Osteoblast (primary cell): ENCODE results near the gene CRIP2. TPM values are rescaled to one million over a fixed set of nuclear protein-coding genes. Genes with fewer than 3 reads are reported as not detected.

Experiments used
- DNase-seq: peaks from one replicate; pipeline ENCODE4 v3.0.0; 2011; ENCODE audit warnings: low spot score, mixed read lengths; ENCODE audit not compliant: insufficient read length; ENCODE audit errors: missing footprints
- H2AFZ ChIP-seq: 2 replicates; pipeline ENCODE4 v1.6.0; 2011; ENCODE audit warnings: mild to moderate bottlenecking, low read length
- H3K27ac ChIP-seq: 2 replicates; pipeline ENCODE4 v1.5.1; 2011; ENCODE audit warnings: mild to moderate bottlenecking, low read depth, low read length, moderate library complexity
- H3K27me3 ChIP-seq: 2 replicates; pipeline ENCODE4 v1.6.0; 2012; ENCODE audit warnings: mild to moderate bottlenecking, control low read depth, inconsistent platforms, low read length, moderate library complexity; ENCODE audit not compliant: insufficient read depth
- H3K36me3 ChIP-seq: 2 replicates; pipeline ENCODE4 v1.5.1; 2011; ENCODE audit warnings: mild to moderate bottlenecking, low read length, control low read depth, moderate library complexity; ENCODE audit not compliant: insufficient read depth
- H3K4me1 ChIP-seq: 2 replicates; pipeline ENCODE4 v1.5.1; 2011; ENCODE audit warnings: mild to moderate bottlenecking, low read length, control low read depth, moderate library complexity; ENCODE audit not compliant: insufficient read depth
- H3K4me2 ChIP-seq: 2 replicates; pipeline ENCODE4 v1.6.0; 2011; ENCODE audit warnings: mild to moderate bottlenecking, low read length; ENCODE audit not compliant: insufficient read depth
- H3K4me3 ChIP-seq: fragments of 200-600 bp; sonication (generic); 3 replicates; pipeline ENCODE4 v1.5.1; 2012; ENCODE audit warnings: mild to moderate bottlenecking, low read length, inconsistent platforms; ENCODE audit not compliant: insufficient read depth
- H3K79me2 ChIP-seq: 2 replicates; pipeline ENCODE4 v1.6.0; 2012; ENCODE audit warnings: mild to moderate bottlenecking, low read length, control low read depth, inconsistent platforms; ENCODE audit not compliant: insufficient read depth
- H3K9me3 ChIP-seq: 2 replicates; pipeline ENCODE4 v1.5.1; 2011; ENCODE audit warnings: low read depth, low read length, control low read depth
- H4K20me1 ChIP-seq: 2 replicates; pipeline ENCODE4 v1.6.0; 2012; ENCODE audit warnings: mild to moderate bottlenecking, low read length, control low read depth; ENCODE audit not compliant: insufficient read depth
- total RNA-seq: library from RNA; depleted of rRNA; stranded (reverse); fragments of >200 nt; gene quantifications from 2 replicates; pipeline ENCODE4 v1.2.3, GENCODE V29; 2012
- TF ChIP-seq, protein P1 (sequence below): IDR thresholded peaks from 2 replicates; pipeline ENCODE4 v1.5.1; 2011; ENCODE audit warnings: mild to moderate bottlenecking, low read depth, low read length, moderate library complexity; ENCODE audit errors: extremely low read depth

The CRIP2 gene
- total RNA-seq, 1 donor, result 43.8 TPM

DNA sequence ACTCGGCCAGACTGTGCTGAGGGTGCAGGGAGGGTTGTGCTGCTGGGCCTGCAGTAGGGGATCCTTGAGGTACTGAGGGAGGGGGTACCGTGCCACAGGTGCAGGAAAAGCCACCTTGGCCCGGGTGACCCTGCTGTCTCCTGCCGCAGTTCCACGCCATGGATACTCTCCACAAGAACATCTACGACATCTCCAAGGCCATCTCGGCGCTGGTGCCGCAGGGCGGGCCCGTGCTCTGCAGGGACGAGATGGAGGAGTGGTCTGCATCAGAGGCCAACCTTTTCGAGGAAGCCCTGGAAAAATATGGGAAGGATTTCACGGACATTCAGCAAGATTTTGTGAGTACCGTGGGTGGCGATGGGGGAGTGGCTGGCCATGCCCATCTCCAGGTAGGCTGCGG, 14.0 kb upstream of the CRIP2 start:
- Histone ChIP-seq H4K20me1 (no peaks in the 10 kb centered on the region), H3K9me3 (no peaks in the 10 kb centered on the region), H2AFZ (no peak overlapping the region), H3K27ac (no peak overlapping the region), H3K27me3 (no peaks in the 10 kb centered on the region), H3K36me3 (peaks cover 23% of the 10 kb centered on the region), H3K79me2 (no peaks in the 10 kb centered on the region), H3K4me3 (no peak overlapping the region), H3K4me2 (no peak overlapping the region), H3K4me1 (no peaks in the 10 kb centered on the region)
- TF ChIP-seq, protein P1, sequence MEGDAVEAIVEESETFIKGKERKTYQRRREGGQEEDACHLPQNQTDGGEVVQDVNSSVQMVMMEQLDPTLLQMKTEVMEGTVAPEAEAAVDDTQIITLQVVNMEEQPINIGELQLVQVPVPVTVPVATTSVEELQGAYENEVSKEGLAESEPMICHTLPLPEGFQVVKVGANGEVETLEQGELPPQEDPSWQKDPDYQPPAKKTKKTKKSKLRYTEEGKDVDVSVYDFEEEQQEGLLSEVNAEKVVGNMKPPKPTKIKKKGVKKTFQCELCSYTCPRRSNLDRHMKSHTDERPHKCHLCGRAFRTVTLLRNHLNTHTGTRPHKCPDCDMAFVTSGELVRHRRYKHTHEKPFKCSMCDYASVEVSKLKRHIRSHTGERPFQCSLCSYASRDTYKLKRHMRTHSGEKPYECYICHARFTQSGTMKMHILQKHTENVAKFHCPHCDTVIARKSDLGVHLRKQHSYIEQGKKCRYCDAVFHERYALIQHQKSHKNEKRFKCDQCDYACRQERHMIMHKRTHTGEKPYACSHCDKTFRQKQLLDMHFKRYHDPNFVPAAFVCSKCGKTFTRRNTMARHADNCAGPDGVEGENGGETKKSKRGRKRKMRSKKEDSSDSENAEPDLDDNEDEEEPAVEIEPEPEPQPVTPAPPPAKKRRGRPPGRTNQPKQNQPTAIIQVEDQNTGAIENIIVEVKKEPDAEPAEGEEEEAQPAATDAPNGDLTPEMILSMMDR, result no peak
- DNase-seq, result no peak

DNA sequence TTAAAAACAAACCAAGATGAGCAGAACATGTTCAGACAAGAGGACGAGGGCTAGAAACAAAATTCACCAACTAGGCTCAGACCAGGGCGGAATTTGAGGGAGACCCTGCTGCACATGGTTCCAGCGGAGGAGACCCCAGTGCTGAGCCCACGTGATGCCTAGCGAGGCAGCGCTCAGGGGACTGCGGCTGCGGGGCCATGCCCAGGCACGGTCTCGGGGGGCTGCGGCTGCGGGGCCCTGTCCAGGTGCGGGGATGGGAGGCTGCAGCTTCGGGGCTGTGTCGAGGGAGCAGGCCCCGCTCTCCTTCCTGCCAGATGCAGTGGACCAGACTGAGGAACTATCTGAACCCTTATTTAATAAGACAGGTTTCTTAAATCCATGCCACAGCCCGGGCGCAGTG, 12.7 kb upstream of the CRIP2 start:
- DNase-seq, result no peak
- Histone ChIP-seq H3K4me2 (no peak overlapping the region), H3K27me3 (no peaks in the 10 kb centered on the region), H3K4me1 (no peaks in the 10 kb centered on the region), H3K36me3 (peaks cover 20% of the 10 kb centered on the region), H3K9me3 (no peaks in the 10 kb centered on the region), H4K20me1 (no peaks in the 10 kb centered on the region), H2AFZ (no peak overlapping the region), H3K27ac (no peak overlapping the region), H3K4me3 (no peak overlapping the region), H3K79me2 (no peaks in the 10 kb centered on the region)
- TF ChIP-seq, protein P1, result no peak

DNA sequence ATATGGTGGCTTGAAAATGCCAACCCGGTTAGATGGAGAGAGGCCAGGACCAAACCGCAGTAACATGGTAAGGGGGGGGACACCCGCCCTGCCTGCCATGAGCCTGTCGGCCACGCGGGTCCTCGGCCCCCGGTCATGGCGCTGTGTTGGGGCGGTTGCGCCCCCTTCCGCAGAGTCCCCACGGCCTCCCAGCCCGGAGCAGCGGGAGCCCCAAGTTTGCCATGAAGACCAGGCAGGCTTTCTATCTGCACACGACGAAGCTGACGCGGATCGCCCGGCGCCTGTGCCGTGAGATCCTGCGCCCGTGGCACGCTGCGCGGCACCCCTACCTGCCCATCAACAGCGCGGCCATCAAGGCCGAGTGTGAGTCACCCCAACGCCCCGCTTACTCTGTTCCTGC, 10.1 kb upstream of the CRIP2 start:
- DNase-seq, result no peak
- peaks cover 5% of the 10 kb centered on the region for H4K20me1 ChIP-seq
- no peak overlapping the region for H3K4me2 ChIP-seq
- no peak overlapping the region for H3K27ac ChIP-seq
- peaks cover 34% of the 10 kb centered on the region for H3K36me3 ChIP-seq
- H3K9me3 ChIP-seq, result no peaks in the 10 kb centered on the region
- no peaks in the 10 kb centered on the region for H3K4me1 ChIP-seq
- no peaks in the 10 kb centered on the region for H3K79me2 ChIP-seq
- H3K27me3 ChIP-seq, result no peaks in the 10 kb centered on the region
- H2AFZ ChIP-seq, result no peak overlapping the region
- H3K4me3 ChIP-seq, result no peak overlapping the region
- TF ChIP-seq, protein P1, result no peak

DNA sequence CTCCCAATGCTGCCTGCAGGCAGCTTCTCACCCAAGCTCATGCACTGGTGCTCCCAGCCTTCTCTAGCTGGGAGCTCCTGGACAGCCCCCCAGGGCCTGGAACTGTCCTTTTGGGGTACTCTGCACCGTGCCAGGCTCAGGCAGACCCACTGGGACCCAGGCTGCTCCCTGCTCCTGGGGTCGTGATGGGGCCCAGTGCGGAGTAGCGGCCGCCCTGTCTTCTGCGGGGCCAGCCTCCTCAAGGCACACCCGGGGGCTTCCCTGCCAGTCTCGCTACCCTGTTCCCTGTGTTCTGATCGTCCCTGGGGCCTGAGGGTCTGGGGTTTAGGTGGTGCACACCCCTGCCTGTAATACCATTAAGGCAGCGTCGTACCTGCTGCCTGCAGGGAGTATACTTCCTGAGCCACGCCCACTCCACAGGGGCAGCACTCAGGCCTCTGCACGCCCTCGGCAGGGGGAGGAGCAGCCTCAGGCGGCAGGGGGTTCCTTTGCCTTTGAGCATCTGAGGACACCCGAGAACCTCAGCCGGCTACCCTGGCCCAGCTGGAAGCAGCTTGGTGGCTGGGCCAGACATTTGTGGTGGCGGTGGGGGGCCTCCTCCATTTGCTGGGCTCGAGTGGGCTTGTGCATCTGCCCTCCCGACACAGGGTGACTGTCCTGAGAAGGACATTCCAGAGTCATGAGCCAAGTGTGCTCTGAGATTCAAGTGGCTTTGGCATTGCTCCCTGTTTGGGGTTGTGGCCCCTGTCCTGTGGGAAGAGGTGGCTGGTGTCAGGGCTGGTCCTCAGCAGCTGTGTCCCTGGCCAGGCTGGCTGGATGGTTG, 9.2 kb upstream of the CRIP2 start:
- Histone ChIP-seq H2AFZ (no peak overlapping the region), H3K27me3 (no peaks in the 10 kb centered on the region), H3K4me2 (no peak overlapping the region), H3K4me1 (no peaks in the 10 kb centered on the region), H3K36me3 (peaks cover 32% of the 10 kb centered on the region), H3K79me2 (no peaks in the 10 kb centered on the region), H3K4me3 (no peak overlapping the region), H4K20me1 (peaks cover 5% of the 10 kb centered on the region), H3K9me3 (no peaks in the 10 kb centered on the region), H3K27ac (no peak overlapping the region)
- peak; percentile 95 for DNase-seq
- TF ChIP-seq, protein P1, result no peak
